SK-N-SH treated with all-trans-retinoic acid at 6 μM for 48 hours (cell line): ENCODE measurements around the gene STK38L.

Source experiments
- ARNTL ChIP-seq: fragments of 450-650 bp; formaldehyde crosslinking; IDR thresholded peaks from 2 replicates; pipeline ENCODE4 v1.5.0; 2020; ENCODE audit warnings: low read depth, mild to moderate bottlenecking, moderate library complexity, borderline replicate concordance
- CSDC2 ChIP-seq: fragments of 250-450 bp; sonication (Bioruptor Pico); IDR thresholded peaks from 2 replicates; pipeline ENCODE4 v1.5.0; 2020; ENCODE audit warnings: mild to moderate bottlenecking, moderate library complexity
- PATZ1 ChIP-seq: fragments of 250-450 bp; sonication (Bioruptor Pico); IDR thresholded peaks from 2 replicates; pipeline ENCODE4 v1.8.0; 2020; ENCODE audit warnings: mild to moderate bottlenecking, moderate library complexity, borderline replicate concordance

- no peak for TF ChIP-seq ARNTL (CRISPR knock-in tag)
- TF ChIP-seq CSDC2 (CRISPR knock-in tag) = no peak
- no peak for TF ChIP-seq PATZ1 (CRISPR knock-in tag)
Observed at GRCh38 chr12:27280412-27280811, 36.3 kb downstream of the STK38L start.
